HG03342 (cell line): ENCODE measurements around the gene NRK.
A peak's percentile ranks its signal among the peaks of the same experiment; 100 is the strongest.
"Not testable (repeated sequence)": the region's sequence is repeated elsewhere in the genome, so short reads cannot be mapped to it uniquely, and the experiment has no call there.

Source experiments
- ATAC-seq: cut with Tn5 transposase; IDR thresholded peaks from one replicate; pipeline ENCODE4 v1.9.1; 2021; ENCODE audit warnings: mild to moderate bottlenecking, moderate library complexity; ENCODE audit not compliant: unreplicated experiment

Gene NRK

GRCh38 chrX:105876658-105877057 lies 54.3 kb downstream of the NRK start:
- ATAC-seq = peak; percentile 68

GRCh38 chrX:105880491-105880890 lies 58.2 kb downstream of the NRK start:
- no peak for ATAC-seq

DNA sequence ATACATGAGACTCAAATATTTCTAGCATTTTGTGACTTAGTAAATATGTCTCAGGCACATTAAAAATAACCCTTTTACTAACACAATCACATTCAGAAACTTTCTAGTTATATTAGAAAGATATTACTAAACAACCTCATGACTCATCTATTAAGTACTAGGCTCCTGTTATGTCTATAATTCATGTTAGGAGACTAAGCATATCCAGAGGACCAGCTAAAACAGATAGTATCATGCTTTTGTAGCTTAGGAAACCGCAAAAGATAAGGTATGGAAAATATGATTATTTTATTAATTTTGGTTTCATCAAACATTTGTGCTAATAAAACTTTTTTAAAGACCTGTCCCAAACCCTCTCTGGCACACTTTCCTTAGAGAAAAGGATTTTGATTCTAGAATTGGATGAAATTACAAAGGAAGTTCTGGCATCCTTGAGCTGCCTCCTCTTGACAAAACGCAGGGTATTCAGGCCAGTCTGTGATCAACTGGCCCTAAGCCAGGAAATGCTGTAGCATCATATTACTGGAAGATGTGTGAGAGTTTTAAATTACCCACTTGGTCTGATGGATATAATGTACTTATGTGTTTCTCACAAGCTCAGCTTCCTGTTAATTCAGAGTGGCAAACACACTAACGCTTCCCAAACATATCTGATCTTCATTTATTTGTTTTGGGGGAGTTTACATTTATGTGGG lies 60.4 kb downstream of the NRK start:
- no peak for ATAC-seq

GRCh38 chrX:105894721-105895120 lies 72.4 kb downstream of the NRK start:
- no peak for ATAC-seq

DNA sequence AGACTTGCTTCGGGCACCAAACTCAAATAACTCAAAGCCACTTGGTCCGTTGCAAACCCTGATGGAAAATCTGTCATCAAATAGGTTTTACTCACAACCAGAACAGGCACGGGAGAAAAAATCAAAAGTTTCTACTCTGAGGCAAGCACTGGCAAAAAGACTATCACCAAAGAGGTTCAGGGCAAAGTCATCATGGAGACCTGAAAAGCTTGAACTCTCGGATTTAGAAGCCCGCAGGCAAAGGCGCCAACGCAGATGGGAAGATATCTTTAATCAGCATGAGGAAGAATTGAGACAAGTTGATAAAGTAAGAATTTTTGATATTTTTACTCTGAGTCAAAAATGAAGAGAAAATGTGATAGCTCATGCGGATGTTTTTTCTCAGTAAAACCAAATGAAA lies 87.2 kb downstream of the NRK start:
- no peak for ATAC-seq

DNA sequence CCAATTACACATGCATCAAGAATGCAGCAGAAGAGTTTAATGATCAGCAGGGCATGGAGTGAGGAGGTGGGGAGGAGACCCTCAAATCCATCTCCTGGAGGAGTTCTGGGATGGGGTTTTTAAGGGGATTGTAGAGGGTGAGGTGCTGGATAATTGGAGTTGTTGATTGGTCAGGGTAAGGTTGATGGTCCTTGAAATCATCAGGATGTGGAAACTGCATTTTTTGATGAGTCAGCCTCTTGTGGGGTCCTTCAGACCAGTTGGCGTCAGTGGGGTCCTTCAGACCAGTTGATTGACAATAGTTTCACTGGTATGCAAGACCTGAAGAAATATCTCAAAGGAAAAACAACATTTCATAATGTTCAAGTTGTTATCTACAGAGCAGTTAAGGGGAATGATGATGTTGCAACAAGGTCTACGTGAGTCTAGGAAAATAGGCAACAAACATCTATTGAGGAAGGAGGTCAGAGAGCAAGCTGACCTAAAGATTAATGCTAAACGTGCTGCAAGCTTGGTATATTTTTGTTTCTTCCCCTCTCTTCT lies 88.3 kb downstream of the NRK start:
- no peak for ATAC-seq

DNA sequence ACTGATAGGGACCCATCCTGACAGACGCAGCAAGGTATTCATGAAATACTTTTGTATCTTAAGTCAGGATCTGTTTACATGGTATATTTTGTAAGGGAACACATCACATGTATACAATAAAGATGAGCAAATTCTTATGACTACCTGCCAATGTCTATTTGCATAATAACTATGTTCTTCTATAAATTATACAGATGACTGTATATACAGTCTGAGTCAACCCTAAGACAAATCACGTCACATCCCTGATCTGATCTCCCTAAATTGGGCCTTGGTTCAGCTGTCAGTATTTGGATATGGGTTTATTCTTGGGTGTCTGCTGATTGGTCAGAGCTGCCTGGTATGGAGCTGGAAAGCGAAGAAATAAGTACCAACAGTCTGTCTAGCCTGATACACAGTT lies 122.9 kb downstream of the NRK start:
- no peak for ATAC-seq

DNA sequence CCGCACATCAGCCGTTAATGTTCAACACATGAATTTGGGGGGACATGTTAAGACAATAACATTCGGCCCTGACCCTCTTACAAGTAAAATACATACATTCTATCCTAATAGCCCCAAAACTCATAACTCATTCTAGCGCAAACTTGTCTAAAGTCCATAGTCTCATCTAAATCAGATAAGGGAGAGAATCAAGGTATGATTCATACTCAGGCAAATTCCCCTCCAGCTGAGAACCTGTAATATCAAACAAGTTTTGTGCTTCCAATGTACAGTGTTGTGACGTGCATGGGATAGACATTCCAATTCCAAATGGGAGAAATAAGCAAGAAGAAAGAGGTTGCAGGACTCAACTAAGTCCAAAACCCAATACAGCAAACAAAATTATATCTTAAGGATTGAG lies 147.1 kb downstream of the NRK start:
- ATAC-seq = no peak

GRCh38 chrX:105972690-105973386 lies 150.5 kb downstream of the NRK start:
- no peak for ATAC-seq

DNA sequence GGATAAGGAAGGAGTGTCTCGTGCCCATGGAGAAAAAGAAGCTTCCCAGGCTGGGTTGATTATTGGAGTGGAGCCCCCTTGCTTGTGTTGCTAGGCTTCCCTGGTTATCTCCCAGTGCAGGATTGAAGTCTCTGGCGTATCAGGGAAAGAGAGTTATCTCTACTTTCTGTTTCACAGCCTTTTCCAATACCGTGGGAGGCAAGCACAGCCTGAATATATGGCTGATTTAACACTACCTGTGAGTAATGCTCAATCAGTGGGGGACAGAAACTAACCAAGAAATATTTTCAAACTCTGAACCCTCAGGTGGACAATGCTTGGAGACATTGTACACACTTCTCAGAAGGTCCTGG lies 151.0 kb downstream of the NRK start:
- no peak for ATAC-seq

- ATAC-seq = no peak
Measured at GRCh38 chrX:105975382-105975781, 153.0 kb downstream of the NRK start.

GRCh38 chrX:105981772-105982485 lies 159.6 kb downstream of the NRK start:
- no peak for ATAC-seq

GRCh38 chrX:105988487-105988886 lies 166.1 kb downstream of the NRK start:
- ATAC-seq = not testable (repeated sequence)

DNA sequence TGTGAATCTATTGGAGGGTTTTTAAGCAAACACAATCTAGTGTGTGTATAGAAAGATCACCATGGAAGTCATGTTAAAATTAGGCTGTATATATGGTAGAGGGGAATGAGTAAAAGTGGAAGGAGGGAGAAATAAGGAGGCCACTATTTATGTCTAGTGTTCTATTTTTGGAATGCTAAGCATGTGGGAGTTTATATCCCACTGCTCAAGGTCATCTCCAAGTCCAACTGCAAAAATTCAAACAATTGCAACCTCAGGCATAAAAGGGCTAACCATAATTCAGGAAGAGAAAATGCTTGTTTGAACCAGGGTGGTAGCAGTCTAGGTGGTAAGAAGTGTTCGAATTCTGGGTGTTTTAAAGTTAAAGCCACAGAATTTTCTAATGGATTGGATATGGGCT lies 177.0 kb downstream of the NRK start:
- ATAC-seq = no peak

DNA sequence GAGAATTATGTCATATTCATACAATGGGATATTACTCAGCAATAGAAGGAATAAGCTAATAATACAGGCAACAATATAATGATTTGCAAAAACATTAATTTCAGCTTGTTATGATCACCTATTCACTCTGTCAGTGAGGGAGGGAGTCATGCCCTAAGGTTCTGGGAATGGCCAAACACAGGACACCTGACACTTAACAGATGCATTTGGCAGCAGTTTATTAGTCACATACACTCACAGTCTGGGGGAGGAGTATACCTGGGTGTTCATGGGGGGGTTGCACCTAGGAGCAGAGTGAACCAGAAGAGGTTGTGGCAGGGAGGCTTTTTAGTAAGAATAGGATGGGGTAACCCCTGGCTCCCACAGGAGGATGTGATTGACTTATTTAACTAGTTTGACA lies 177.9 kb downstream of the NRK start:
- no peak for ATAC-seq

DNA sequence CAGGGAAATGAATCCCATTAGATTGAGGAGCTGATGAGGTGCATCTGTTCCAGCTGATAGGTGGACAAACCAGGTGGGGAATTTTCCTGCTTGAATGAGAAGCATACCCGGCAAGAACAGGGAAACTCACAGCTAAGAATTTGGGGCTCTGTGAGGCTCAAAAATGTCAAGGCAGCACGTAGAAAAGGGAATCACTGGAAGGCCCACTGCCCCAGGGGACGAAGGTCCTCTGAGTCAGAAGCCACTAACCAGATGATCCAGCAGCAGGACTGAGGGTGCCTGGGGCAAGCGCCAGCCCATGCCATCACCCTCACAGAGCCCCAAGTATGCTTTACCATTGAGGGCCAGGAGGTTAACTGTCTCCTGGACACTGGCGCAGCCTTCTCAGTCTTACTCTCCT lies 178.3 kb downstream of the NRK start:
- not testable (repeated sequence) for ATAC-seq

- ATAC-seq = no peak
Measured at GRCh38 chrX:106005684-106006083, 183.3 kb downstream of the NRK start.

GRCh38 chrX:106007815-106008214 lies 185.5 kb downstream of the NRK start:
- ATAC-seq = no peak
